Erythroblast (primary cell): ENCODE measurements around the gene COBL.

Source experiments
- DNase-seq, 2 experiments: peaks; one replicate each; lab custom pipeline; 2025; lab: John Stamatoyannopoulos, UW
- GATA1 ChIP-seq: IDR thresholded peaks from 2 replicates; pipeline ENCODE4 v1.6.1; 2011; ENCODE audit warnings: low read depth, mild to moderate bottlenecking, control low read depth, low read length, moderate library complexity
- POLR2A ChIP-seq: IDR thresholded peaks from 2 replicates; pipeline ENCODE4 v1.6.1; 2011; ENCODE audit warnings: mild to moderate bottlenecking, low read length

Gene COBL

GRCh38 chr7:51307651-51308210, 8.9 kb downstream of the COBL start:
- TF ChIP-seq GATA1 (no peak), POLR2A (no peak)
- DNase-seq = no peak

DNA sequence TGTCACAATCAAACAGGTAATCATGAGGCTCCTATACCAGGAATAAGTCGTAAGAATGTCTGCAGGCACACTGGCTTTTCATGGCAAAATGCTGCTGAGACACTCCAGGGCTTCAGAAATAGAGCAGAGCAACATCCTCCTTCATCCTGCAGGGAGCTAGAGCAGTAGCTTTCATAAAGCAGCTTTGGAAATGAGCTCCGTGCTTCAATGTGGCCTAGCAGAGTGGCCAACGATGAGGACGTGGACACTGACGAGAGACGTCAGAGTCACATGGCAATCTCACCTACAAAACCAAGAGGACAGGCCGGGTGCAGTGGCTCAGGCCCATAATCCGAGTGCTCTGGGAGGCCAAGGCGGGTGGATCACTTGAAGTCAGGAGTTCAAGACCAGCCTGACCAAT, 9.8 kb downstream of the COBL start:
- DNase-seq = no peak
- TF ChIP-seq POLR2A = no peak
- TF ChIP-seq GATA1 = no peak

- no peak for TF ChIP-seq POLR2A
- TF ChIP-seq GATA1 = no peak
Measured at GRCh38 chr7:51304729-51305128, 11.9 kb downstream of the COBL start.

DNA sequence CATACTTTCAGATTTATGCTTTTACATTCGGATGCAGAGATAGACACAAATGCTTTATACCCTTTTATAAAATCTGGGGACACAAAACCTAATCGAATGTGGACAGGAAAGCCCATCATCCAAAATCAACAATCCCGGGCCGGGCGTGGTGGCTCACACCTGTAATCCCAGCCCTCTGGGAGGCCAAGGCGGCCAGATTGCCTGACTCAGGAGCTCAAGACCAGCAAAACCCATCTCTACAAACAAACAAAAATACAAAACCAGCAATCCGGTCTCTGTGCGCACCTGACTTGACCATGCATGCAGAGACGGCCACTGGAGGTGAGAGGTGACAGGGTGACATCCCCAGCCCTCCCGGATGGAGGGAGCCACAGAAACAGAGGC, 13.5 kb downstream of the COBL start:
- no peak for TF ChIP-seq GATA1
- no peak for TF ChIP-seq POLR2A
- no peak for DNase-seq

More at GRCh38 chr7:51304729-51305128, 11.9 kb downstream of the COBL start:
- DNase-seq = no peak

- no peak for DNase-seq
- TF ChIP-seq GATA1 = no peak
- TF ChIP-seq POLR2A = no peak
Measured at GRCh38 chr7:51301806-51302205, 14.8 kb downstream of the COBL start.

DNA sequence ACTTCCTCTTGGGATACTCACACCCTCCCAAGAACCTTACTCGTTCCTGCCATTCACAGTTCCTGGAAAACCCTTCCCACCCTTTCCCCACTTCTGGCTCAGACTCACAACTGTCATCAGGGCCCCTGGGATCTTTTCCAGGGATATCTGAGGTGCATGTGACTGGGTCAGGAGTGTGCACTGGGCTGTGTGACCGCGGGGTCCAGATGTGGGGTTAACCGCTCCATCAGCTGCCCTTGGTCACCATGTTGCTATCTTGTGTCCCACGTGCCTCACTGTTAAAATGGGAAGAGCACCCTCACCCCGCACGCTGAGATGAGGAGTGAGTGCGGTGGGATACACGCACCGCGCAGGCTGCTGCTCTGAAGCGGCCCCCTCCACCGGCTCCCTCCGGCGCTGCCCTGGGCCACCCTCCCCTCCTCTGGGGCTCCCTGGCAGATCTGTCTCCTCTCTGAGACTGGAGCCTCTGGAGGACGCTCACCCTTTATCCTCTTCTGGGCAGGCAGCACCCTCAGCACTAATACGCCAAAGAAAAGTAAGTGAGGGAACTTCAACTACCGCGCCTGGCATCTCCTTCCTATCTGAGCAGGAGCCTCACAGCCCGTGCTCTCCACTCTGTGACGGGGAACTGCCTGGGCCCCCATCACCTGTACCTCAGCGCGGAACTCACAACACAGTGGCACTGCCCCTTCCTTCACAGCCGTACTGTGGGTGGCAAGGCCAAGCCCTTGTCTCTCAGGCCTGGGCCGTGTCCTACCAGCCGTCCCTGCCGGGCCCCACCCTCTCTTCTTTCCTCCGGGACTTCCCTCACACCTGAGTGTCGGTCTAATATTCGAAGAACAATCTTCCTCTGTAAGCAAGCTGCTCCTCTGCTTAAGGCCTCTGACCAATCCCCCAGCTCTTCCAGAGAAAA, 15.6 kb downstream of the COBL start:
- TF ChIP-seq POLR2A = no peak

DNA sequence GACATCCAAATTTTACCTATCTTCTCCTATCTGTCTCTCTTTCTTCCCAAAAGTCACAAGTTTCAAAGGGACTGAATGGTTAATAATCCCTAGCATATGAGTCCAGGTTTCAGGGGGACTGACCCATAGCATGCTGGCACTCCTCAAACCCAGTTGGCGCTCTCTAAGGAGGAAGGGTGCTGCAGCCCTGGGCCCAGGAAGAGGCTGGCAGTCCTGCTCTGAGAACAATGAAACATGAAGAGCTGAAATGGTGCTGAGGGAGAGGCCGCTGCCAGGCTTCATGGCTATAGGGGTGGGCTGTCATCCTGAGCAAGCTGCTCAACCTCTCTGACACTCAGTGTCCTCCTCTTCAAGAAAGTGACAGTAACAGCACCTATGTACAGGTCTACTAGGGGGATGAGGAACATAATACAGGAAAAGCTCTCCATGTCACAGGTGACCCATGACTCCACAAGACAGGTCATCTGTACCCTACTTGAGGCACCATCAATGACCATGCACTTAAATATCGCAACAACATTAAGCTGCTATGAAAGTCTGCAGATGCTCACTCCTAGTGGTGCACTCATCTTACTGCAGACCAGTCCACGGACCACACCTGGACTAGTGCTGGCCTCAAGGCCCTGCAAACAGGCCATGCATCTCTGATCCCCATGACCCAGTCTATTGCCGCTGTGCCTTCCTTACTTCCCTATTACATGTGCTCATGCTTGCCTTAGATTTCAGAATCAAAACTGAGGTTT, 17.0 kb downstream of the COBL start:
- no peak for DNase-seq
- TF ChIP-seq POLR2A = no peak
- no peak for TF ChIP-seq GATA1

More for the DNA sequence above, 15.6 kb downstream of the COBL start:
- DNase-seq = no peak

GRCh38 chr7:51298912-51299311, 17.7 kb downstream of the COBL start:
- TF ChIP-seq POLR2A (no peak), GATA1 (no peak)

GRCh38 chr7:51297986-51298385, 18.6 kb downstream of the COBL start:
- DNase-seq = no peak
- TF ChIP-seq POLR2A = no peak
- no peak for TF ChIP-seq GATA1

More at GRCh38 chr7:51298912-51299311, 17.7 kb downstream of the COBL start:
- no peak for DNase-seq

DNA sequence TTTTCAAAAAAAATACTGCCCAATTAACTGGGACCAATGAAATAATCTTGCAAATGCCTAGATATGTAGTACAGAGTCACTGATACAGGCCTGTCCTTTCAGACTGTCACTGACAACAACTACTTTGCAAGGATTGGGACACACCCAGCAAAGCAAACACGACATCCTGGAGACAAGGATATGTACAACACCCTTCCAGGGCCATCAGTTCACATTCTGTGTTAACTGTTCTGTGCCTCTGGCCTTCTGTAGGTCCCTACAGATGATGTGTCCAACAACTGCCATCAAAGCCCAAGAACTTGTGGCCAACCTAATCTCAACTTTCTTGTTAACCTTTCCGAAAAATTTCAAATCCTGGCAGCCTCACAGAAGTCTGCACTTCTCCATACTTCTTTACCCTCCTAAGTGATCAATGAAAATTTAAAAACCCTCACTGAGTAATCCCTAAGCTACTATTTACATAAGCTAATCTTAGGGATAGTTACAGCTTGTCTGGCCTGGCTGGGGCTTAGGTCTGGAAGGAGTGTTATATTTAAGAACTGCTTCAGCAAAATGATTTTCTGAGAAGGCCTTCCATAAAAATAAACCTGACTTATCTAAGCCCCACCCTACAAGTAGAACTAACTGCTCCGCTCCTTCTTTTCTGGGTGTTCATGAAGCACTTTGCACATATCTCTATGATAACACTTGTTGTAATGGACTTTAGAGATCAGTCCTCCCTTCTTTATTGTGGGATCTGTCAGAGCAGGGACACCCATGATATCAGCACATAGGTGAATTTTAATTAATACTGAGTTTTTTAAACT, 21.0 kb downstream of the COBL start:
- TF ChIP-seq GATA1 = no peak
- no peak for TF ChIP-seq POLR2A
- DNase-seq = no peak

DNA sequence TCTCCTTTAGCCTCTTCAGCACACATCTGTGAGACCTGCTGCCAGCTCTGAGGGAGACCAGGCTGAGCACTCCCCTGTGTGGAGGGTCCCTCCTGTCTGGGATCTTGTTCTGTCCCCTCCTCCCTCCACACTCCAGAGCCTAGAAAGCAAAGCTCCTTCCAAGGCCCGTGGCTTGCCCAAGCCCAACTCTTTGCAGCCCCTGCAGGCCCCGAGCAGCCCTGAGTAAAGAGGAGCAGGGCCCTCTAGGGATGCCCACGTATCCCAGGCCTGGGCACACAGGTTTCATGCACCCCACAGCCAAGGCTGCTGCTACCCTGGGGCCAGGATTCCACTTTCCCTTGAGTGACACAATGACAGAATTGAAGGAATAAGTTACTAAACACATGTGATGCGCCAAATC, 24.0 kb downstream of the COBL start:
- TF ChIP-seq POLR2A (no peak), GATA1 (no peak)
- DNase-seq = no peak

DNA sequence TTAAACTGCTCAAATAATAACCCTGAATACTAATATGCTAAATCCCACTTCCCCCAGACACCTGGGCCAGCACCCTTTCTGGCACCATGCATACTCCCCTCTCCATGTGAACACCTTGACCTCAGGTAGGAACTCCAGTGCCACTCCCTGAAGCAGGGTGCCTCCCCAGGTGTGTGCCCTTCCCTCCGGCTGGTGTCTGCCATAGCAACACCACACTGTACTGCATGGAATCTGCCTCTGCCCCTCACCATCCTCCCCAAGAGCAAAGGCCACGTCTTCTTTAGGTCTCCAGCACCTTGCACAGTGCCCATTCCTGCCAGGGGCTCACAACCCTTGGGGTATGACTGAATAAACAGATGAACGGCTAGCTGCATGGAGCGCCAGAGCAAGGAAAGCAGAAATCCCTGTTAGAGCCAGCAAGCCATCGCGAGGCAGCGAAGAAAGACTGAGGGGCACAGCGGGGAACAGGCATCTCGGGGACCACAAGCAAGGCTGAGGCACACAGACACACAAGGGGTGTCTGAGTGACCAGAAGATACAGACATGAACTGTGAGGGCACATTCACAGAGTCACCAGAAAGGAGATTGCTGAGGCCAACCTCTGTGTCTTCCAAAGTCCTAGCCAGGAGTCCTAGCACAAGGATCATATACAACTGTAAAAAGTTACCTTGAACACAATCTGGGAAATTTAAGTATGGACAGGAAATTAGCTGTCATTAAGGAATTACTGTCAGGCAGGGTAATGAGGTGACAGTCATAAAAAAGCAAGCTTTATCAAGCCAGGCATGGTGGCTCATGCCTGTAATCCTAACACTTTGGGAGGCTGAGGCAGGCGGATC, 25.7 kb downstream of the COBL start:
- no peak for DNase-seq
- TF ChIP-seq GATA1 = no peak
- TF ChIP-seq POLR2A = no peak

DNA sequence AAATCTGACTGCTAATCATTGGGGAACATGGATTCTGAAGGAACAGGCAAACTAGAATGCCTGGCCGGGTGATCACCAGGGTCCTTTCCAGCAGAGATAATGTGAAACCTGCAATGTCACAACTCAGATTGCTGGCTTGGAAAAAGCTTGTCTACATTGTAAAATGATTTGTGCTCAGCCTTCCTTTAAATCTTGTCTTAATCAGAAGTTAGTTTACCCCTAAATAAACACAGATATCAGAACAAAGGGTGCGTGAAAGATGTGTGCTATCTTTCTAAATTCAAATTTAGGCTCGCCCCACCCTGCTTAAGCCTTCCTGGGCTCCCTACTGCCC, 26.3 kb downstream of the COBL start:
- DNase-seq = no peak

More for the DNA sequence above, 26.3 kb downstream of the COBL start:
- TF ChIP-seq GATA1 = no peak
- TF ChIP-seq POLR2A = no peak
